ENCODE results near the gene SND1.
A peak's percentile ranks its signal among the peaks of the same experiment; 100 is the strongest.

The SND1 gene

DNA sequence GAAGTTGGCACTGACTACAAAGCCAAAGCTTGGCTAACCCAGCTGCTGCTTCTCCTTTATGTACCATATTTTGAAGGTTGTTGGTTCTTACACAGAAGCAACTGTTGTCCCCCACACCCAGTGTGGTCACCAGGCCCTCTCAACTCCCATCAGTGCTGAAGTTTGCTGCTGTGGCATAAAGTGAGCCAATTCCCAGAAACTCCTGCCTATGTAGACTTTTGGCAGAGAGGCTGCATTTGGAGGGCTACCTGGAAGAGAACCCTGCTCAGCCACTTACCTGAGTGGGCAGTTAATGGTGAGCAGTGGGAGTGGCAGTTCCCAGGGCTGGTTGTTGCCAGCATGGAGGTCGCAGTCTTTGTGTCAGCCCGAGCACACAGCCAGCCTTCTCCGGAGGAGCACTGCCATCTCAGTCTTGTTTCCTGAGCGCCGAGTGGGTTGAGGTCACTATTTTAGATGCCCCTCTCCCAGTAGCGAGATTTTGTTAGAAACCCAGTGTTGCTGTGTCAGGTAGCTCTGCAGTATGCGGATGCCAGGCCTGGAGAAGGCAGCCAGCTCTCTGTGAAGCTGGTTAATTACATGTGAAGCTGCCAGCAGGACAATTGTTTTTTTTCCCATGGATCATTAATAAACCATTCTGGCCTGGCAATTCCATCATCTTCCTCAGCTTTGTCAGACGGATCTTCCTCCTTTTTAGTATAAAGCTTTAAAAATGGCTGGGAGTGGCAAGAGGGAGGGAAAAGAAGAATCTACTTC, 354.7 kb downstream of the SND1 start:
- no peak for DNase-seq

DNA sequence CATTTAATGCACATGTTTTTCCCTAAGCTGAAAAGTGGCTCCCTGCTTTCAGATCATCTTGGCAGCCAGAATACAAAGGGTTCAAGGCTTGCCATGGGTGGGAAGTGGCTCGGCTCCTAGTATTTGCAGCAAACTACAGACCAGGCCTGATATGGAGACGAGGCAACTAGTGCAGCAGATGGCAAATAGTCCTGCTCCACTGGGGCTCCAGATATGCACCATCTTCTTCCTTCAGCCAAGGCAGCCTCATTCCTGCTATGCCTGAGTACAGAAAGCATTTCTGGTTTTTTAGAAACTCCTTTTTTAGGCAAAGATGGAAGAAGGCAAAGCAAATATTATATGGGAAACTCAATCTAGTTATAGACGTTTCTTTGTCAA, 355.3 kb downstream of the SND1 start:
- no peak for DNase-seq

DNA sequence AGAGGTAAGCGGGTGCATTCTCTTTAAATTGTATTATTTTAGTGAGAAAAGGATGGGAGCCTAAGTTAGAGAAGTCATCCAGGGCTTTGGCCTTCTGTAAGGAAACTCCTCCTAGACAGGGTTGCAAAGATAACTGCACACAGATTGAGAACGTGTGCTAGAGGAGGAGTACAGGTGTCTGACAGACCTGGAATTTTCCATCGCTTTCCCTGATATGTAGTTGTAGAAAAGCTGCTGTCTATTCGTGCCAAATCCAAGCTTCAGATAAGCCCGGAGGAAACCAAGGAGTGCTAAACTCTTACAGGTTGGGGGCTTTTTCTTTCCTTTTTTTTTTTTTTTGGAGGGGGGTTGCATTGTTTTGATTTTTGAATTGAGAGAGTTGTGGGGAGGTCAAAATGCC, 356.1 kb downstream of the SND1 start:
- DNase-seq = no peak

DNA sequence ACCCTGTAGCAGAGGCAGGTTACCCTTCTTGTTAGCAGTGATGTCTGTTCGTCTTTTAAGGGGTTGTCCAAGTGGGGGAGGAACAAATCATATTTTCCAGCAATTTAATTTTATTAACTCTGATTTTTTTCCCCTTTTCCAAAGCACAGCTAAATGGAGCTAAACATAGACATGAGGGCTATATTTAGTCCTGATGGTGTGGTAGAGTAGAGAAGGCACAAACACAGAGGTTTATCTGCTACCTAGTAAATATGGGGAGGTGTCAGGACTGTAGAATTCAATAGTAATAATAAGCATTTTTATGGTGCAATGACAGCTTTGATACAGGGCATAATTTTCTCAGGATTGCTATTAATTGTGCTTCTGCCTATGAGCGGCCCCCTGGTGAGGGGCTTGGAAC, 356.8 kb downstream of the SND1 start:
- DNase-seq = no peak

DNA sequence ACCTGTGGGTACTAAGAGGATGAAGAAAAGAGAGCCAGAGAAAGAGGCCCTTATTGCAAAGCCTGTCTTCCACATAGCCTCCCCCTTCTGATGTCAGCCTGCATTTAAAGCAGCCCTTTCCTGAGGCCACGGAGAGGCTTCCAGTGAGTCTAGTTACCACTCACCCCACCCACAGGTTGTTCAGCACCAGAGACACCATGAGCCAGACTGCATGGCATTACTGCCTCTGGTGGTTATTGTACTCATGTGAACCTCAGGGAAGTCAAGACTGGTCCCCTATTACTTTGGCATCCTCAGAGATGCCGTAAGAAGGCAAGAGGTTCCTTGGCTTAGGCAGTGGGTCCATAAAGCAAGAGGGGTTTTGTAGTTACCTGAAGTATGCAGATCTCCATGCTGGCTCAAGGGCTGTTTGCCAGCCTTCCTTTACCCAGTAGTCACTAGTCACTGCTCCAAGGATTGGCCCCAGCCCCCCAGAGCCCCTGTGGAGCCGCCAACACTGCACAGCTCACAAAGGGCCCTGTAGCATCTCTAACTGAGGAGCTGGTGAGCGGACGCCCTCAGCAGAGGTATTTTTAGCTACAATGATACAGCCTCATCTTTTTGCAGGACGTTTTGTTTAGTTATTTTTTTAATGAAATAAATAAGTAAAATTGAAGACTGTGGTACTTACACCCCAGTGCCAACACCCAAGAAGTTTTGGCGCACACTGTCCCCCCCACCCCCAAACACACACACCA, 358.6 kb downstream of the SND1 start:
- no peak for DNase-seq

DNA sequence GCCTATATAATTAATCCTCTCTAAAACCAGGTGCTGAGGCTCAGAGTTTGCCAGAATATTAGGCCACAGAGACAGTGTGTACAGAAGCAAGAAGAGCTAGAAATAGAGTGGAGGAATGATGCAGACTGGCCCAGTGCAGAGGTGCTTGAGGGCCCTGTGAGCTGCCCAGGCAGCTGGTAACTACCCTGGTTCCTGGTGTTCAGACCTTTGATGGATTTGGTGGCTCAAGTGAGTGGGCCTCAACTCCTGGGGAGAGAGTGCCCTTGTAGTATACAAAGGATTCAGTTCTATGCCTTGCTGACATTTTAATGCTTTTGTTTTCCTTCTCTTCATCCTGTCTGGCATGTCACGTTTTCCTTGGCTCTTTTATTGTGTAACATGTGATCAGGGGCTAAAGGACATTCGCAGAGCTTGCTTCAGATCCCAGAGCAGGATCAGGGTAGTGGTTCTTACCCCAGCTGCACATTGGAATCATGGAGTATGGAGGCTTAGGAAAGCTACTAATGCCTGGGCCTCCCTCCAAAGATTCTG, 359.2 kb downstream of the SND1 start:
- no peak for DNase-seq

DNA sequence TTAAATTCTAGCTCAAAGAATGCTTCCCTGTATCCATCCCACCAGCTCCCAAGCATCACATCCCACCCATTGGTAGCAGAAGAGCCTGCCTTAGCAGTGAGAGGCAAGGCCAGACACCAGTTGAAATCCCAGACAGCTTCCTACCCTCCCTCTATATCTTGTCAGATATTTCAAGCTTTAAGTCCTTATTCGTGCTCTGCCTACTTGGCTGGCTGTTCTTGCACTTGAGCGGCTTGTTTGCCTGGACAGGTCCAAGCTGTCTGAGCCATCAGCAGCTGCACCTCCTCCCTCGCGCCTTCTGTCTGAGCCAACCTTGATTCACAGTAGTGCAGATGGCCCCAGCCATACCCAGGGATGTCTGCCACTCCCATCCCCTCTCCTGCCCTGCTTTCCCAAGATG, 362.8 kb downstream of the SND1 start:
- DNase-seq = no peak

DNA sequence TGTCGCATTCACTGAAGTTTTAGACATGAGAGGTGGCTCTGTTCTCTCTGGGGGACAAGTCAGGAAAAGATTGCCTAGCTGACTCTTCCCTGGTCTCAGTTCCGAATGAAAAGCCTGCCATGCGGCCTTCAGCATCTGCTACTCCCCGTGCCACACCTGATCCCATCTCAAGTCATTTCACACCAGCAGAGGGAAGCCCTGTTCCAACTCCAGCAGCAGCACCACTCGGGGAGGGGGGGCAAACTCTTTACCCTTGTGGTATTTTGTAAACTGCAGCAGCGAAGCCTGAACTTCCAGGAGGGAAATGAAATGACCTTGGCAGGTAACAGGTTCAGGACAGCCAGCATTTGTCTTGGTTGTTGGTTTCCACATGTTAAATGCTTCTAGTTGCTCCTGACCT, 365.5 kb downstream of the SND1 start:
- no peak for DNase-seq

DNA sequence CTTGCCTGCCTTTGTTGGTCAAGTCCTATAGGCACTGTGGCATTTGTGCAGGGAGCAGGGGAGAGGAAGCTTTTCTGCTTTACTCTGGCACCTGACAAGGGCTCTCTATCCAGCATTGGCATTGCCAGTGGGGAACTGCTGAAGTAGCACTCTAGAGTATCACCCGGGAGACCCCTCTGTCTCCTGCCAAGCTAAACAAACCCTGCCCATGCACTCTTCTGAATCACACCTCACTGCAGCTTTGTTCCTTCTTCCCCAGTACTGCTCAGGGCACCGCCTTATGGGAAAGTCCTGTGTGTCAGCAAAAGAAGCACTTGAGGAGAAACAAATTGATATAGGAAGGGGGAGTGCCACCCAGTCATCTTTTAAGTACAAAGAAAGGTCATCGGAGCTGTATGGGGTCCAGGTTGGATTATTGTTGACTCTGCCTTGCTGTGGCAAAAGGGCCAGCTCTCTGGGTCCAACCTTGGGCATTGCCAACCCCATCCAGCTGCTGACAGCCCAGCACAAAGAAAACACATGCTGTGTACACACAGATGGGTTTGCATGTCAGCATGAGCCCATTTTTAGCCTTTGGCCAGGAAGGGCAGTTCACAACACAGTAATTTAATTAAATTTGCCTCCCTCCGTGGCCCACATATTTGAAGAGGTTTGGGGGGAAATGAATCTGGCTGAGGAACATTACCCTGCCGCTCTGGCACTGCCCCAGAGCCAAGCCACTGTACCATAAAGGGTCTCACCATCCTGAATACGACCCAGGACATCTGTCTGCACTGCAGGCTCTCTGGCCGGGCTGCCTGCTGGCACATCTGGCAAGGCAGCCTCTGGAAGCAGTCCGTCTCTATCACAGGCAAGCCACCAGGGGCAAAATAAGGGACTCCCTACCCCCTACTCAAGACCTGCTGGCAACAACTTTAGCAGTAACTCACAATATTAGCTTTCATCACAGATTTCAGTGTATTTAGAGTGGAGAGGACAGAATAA, 366.2 kb downstream of the SND1 start:
- DNase-seq = peak; percentile 64 to 84 (median 68)

DNA sequence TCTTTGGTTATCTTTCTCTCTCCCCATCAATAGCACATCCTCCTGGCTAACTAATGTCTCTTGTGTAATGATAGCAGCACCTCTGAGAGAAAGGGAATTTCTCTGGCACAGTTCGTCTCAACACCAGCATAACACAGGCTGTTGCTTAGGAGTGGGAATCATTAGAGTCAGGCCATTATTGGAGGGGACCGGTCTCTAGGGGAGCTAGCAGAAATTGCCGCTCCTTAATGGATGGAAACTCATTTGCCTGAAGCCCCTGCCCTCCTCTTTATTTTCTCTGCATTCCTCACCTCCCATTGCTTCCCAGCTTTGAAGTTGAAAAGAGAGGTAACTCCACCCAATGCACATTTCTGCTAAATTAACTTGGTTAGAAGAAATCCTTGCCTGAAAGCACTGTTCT, 367.3 kb downstream of the SND1 start:
- DNase-seq = no peak

DNA sequence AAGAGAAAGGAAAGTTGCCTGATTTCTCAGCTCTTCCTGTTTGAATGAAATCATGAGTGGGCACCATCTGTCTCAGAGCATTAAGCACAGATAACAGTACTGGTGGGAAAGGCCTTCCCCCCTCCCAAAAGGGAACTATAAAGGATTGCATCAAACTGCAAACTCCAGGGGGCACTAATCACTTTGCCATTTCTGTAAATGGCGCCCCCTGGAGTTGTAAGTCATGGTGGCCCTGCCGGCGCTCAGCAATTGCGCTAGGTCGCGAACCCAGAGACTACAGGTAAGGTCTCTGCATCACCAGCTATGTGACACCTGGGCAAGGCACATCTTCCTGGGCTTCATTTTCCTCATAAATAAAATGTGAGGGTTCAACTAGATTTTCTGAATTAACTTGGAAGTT, 368.2 kb downstream of the SND1 start:
- peak; percentile 34 to 56 (median 42) for DNase-seq

DNA sequence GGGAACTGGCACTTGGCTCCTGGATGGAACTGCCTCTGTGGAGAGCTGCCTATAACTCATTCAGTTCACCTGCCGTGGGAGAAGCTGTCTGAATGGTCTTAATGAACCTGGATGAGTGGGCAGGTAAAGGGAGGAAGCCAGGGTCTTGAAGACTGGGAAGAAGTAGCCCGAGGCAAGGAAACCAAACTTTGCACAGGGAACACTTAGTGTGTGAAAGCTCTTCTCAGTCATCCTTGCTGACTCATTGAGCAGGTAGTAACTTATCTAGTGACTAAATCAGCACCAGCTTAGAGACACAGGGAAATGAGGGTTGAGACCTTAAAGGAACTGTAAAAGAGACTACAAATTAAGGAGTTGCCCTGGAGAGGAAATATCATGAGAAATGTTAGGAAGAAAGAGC, 369.4 kb downstream of the SND1 start:
- DNase-seq = no peak

DNA sequence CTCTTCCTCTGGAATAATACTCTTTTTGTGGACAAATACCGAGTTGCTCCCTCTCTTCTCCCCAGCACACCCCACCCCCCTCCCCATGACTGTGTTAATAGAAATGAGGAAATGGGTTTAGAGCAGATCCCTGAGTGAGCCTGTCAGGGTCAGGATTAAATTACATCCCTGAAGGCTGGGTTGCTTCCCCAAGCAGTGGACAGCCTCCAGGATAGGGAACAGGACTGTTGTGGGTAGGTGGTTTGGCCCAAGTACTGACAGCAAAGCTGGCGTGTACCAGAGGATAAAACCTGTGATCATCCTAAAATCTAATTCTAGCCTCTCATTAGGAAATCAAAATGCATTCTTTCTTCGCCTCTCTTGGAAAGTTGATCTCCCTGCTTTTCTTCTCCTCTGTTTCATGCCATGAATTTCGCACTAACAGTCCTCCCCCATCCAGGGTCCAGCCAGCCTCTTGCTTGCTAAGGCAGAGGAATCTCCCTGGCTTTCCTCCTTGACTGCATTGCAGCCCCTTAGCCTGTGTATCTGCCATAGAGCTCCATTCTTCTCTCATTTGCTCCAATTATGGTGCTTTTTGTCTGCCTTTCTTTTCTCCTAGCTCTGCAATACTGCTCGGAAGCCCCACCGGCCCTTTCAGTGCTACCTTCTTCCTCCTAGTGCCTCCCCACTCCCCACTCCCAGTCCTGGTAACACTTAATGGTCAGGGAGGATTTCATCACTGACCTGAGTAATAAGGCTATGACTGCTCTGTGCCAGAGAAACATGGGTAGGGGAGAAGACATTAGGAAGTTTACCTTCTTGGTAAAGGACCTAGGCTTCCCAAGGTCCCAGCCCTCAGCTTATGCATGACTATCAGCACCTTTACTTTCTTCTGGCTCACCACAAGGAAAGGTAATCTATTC, 370.9 kb downstream of the SND1 start:
- DNase-seq = peak; percentile 31 to 52 (median 34)

DNA sequence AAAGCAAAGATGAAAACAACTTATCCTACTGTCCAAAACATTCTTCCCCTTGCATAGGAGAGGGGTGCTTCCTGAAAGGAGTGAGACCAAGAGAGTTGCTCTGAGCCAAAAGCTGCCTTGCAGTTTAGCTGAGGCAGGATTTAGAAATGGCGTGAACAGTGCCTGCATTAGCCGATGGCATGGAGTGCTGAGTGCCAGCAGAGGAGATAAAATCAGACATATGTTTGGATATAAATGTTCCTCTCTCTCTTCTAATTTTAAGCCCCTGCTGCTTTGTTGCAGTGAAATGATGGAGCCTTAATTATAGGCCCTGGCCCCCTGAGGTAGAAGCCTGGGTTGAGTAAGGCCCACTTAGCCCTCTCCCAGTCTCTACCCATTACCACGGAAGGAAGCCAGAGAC, 372.2 kb downstream of the SND1 start:
- DNase-seq = no peak

DNA sequence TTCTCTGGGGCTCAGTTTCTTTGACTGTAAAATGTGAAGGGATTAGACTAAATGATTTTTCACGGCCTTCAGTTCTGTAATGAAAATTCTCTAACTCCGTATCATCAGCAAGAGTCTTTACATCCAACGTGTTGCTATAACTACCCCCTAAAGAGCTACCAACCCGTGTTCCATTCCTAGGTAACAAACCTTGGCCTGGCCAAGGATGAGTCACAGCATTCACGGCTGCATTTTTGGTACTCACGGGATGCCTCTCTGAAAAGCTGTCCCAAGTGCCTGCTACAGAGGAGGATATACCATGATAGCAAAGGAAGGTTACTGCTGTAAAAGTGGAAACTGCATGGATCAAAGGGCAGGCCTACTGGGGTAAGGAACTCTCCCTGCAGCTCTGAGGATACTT, 373.4 kb downstream of the SND1 start:
- no peak for DNase-seq

DNA sequence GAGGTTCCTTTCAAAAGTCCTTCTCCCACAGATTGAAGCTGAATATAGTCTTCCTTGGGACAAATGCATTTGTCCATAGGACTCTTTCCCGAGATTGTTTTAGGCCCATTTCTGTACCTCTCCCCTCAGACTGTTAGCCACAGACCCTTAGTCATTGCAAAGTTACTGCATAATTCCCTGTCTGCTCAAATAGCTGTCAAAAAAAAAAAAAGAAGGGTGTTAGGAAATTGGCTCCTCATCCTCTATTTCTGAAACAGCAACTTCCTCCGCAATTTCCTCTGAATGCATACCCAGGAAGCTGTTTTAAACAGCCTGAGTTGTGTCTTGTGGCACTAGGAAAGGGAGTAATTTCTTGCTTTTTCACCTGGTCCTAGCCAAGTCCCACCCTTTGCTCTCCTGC, 373.8 kb downstream of the SND1 start:
- peak; percentile 21 to 45 (median 39) for DNase-seq

DNA sequence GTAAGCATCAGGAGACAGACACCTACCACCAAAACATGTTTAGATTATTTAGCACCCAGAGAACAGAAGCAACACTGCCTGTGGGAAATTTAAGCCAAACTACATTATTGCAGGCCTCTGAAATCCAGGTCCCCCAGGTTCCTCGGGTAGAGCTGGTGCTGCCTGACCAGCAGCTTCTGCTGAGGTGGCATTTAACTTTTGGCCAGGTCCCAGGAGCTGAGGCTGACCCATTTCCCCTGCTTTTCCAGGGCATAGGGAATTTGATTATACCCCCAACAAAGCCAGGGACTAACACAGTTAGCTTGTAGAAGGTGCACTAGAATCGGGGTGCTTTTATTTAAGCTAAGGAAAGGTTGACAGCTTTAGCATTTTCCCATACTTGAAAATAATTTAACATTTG, 374.6 kb downstream of the SND1 start:
- DNase-seq = no peak

DNA sequence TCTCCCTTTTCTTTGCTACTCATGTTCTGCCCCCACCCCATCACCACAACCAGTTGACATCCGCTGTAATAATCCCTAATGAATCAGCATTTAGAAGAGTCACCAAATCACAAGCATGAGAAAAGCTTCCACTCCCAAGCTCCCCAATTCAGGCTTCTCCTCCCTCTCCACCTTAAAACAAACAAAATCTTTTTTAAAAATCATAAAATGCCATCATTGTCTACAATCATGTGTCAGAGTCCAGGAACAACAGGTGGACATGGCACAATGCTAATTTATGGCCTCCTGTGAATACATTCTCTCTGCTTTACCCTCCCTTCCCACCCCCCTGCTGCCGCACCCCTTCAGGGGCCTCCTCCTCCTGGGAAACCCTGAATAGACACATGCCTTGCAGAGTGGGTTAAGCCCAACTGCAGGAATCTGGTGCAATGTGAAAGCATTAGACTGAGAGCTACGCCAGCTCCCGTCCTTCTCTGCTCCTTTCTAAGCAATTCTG, 375.5 kb downstream of the SND1 start:
- DNase-seq = peak in 2 of 3 donors; percentile 38 to 43

DNA sequence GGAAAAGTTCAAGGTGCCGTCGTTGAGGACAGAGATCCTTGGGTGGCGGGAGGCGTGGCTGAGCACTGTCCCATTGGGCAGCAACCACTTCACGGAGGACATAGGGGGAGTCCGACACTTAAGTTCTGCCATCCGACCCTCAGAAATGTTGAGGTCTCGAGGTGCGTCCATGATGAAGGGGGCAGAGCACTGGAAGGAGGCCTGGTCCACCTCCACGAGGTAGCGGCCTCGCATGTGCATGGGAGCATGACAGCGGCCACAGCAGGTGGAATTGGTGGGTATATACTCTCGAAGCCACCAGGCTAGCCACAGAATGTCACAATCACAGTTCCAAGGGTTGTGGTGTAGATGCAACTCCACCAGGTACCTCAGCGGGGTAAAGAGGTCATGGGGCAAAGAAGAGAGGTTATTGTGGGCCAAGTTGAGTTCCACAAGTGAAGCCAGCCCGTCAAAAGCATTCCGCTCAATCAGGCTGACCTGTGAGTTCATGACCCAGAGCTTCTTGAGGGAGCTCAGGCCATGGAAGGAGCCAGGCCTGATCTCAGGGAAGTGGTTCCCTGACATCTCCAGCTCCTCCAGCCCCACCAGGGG, 377.5 kb downstream of the SND1 start:
- no peak for DNase-seq

DNA sequence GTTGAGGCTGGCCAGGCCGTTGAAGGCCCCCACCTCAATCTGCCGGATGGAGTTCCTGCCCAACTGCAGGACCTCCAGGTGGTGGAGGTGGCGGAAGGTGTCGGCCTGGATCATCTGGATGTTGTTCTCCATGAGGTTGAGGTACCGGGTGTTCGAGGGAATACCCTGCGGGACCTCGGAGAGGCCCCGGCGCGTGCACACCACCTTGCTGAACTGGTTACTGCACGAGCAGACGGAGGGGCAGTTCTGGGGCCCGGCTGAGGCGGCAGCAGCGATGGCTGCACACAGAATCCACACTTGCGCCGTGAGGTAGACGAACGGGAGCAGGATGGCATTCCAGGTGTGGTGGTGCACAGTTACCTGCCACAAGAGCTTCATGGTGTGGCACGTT, 378.3 kb downstream of the SND1 start:
- DNase-seq = no peak

All from suppressor macrophage treated with lipopolysaccharide for 1 hour (primary cell).